ENCODE results near the gene CNGA4.

The CNGA4 gene, protein sequence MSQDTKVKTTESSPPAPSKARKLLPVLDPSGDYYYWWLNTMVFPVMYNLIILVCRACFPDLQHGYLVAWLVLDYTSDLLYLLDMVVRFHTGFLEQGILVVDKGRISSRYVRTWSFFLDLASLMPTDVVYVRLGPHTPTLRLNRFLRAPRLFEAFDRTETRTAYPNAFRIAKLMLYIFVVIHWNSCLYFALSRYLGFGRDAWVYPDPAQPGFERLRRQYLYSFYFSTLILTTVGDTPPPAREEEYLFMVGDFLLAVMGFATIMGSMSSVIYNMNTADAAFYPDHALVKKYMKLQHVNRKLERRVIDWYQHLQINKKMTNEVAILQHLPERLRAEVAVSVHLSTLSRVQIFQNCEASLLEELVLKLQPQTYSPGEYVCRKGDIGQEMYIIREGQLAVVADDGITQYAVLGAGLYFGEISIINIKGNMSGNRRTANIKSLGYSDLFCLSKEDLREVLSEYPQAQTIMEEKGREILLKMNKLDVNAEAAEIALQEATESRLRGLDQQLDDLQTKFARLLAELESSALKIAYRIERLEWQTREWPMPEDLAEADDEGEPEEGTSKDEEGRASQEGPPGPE

GRCh38 chr11:6238902-6239301, at the start of gene CNGA4:
Gene CNGA4, plus strand, starts transcription at chr11:6239089. Its CDS starts 118 bp downstream, at chr11:6239207.
- no peak for DNase-seq

GRCh38 chr11:6191742-6192141, 47.1 kb upstream of the CNGA4 start:
- peak; percentile 60 to 83 (median 82) for DNase-seq

GRCh38 chr11:6194065-6194581, 44.8 kb upstream of the CNGA4 start:
- peak; percentile 29 to 66 (median 47) for DNase-seq

DNA sequence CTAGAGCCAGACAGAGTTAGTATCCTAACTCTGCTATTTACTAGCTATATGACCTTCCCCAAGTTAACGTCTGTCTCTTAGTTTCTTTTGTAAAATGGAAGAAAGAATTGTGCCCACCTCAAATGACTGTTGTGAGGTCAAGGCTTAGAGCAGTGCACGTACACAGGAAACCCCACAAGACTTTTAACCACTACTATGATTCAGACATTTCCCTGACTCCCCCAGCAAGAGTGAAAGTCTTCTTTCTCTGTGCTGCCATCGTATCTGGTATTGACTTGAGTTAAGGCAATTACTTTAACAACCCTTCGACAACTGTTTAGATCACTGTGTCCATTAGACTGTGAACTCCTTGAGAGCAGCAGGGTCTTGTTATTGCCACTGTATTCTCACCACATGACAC, 42.5 kb upstream of the CNGA4 start:
- peak; percentile 38 to 73 (median 60) for DNase-seq

- DNase-seq, result no peak
Measured at GRCh38 chr11:6197466-6198200, 41.3 kb upstream of the CNGA4 start.

GRCh38 chr11:6199174-6199810, 39.6 kb upstream of the CNGA4 start, which contains the start of gene OR52W1:
Gene OR52W1, plus strand, starts transcription at chr11:6199224. Its CDS starts 0 bp downstream, at chr11:6199224.
- DNase-seq, result no peak

DNA sequence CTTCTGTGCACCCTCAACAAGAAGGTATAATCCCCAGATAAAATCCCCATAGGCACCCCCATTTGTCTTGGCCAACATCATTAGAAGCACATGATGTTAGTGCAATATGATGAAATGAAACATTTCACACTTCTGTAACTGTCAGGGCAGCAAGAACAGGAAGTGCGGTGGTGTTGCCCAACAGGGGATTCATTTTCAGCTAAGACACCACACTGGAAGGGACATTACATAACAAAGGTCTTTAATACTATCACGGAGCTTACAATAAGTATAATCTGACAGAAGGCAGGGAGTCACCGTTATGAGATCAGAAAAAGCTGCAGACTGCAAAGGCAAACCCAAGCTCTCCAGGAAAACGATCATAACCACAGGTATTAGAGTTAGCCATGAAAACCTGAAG, 37.9 kb upstream of the CNGA4 start:
- peak; percentile 91 to 97 (median 97) for DNase-seq

- peak; percentile 75 to 94 (median 92) for DNase-seq
Measured at GRCh38 chr11:6201481-6201880, 37.4 kb upstream of the CNGA4 start.

- no peak for DNase-seq
Measured at GRCh38 chr11:6202041-6202440, 36.8 kb upstream of the CNGA4 start.

- DNase-seq, result peak; percentile 47 to 52 (median 49)
Measured at GRCh38 chr11:6203327-6203726, 35.6 kb upstream of the CNGA4 start.

DNA sequence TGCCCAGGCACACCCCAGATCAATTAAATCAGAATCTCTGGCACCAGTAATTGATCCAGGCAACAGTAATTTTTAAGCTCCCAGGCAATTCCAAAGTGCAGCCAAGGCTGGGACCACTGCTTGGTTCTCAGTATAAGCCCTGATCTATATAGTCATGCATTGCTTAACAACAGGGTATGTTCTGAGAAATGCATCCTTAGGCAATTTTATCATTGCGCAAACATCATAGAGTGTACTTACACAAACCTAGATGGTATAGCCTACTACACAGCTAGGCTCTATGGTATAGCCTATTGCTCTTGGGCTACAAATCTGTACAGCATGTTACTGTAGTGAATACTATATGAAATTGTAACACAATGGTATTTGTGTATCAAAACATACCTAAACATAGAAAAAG, 34.2 kb upstream of the CNGA4 start:
- peak; percentile 67 to 88 (median 86) for DNase-seq

- no peak for DNase-seq
Measured at GRCh38 chr11:6205366-6205765, 33.5 kb upstream of the CNGA4 start, which contains the start of gene C11orf42. Gene C11orf42, plus strand, starts transcription at chr11:6205557. Its CDS starts 59 bp downstream, at chr11:6205616.

DNA sequence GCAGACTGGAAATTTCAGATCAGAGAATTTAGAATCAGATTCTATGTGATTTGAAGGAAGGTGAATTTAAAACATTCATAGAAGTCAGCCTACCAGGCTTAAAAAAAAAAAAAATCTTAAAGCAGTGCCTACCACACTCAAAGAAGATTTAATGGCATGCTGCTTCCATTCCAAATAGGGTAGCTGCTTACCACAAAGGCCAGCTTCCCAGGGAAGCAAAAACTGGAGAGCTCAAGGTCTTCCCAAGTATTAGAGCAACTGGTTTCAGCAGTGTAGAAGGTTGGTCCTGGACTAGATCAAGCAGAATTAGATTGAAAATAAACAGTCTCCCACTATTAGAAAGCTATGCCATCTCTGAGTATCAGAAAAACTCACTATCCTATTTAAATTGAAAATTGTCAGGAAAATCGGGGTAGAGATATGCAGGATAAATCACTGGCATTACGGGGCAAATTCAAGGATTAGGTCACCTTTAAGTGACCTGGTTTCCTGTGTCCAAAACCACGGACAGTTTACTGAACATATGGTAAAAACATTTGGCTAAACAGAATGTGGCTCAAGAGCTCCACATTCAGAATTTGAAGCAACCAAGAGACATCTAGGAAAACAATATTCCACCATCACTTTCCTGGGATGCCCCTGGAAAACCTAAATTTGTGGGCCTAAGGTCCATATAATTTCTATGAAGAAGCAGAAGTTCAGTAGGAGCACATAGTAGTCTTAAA, 32.3 kb upstream of the CNGA4 start:
- no peak for DNase-seq

DNA sequence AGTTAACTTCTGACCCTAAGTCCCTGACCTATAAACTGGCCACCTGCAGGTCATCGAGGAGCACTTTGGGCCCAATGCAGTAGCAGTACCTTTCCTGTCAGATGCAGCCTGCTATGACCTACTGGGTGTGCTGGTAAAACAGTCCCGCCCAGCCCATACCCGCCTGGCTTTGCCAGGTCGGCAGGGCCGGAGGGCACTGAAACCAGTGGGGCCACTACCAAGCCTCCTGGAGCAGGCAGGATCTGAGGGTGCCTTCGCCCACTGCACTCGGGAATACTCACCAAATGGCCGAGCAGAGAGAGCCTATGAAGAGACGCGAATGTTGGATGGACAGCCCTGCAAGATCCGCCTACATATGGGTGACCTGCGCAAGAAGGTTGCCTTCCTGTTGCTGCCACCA, 29.1 kb upstream of the CNGA4 start:
- DNase-seq, result no peak

DNA sequence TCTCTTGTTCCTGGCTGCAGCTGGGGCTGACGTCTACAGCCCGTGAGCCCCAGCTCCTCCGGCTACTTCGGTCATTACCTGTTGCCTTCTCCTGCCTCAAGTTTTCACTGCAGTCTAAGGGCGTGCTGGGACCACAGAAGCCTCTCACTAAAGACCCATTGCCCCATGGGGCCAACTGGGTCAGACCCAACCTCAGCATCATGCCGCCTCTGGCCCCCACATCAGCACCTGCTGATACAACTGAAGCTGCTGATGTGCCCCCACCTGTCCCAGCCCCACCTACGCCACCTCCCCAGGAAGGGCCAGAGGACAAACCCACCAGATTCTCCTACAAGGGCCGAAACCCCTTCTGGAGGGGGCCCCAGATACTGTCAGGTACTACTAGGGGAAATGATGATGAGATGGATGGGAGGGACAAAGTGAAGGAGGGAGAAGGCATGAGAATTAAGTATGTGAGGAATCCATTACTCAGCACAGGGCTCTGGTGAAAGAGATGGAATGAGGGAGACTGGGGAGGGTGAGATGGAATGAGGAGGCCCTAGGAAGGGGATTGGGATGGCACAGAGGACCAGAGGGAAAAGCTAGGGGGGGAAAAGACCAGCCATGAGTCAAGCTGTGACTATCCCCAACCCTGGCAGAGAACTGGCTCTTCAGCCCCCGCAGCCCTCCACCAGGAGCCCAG, 28.5 kb upstream of the CNGA4 start:
- no peak for DNase-seq

GRCh38 chr11:6214530-6214929, 24.4 kb upstream of the CNGA4 start:
- no peak for DNase-seq

DNA sequence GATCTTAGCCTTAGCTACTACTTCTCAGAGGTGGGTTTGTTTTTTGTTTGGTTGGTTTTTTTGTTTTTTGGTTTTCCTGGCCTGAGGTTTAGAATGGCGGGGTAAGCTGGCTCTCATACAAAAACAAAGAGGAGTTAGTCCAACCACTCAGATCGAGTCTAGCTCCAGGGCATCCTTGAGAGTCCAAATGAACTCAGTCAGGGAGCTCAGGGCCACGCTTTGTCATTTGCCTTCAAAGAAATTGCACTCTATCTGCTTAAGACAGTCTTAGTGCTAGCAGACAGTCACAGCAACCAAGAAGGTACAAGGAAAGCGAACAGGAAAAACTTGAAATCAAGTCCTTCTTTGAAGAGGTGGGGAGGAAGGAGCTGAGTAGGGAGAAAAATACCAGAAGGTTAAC, 22.4 kb upstream of the CNGA4 start:
- no peak for DNase-seq

DNA sequence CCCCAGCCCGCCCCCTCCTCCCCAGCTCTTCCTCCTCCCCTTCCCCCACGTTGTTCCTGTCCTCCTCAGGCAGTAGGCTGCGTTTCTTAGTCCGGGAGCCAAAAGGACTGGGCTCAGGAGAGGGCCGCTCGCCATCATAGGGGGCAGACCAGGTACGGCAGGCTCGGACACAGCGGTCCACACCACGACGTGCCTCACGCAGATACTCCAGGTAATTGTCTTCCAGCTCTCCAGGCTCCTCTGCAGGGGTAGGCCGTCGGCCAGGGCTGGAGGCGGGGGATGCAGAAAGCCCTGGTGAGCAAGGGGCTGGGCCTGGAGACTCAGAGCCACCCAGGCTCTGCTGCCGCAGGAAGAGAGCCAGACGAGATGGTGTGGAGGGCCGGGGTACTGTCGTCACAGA, 21.2 kb upstream of the CNGA4 start:
- no peak for DNase-seq

DNA sequence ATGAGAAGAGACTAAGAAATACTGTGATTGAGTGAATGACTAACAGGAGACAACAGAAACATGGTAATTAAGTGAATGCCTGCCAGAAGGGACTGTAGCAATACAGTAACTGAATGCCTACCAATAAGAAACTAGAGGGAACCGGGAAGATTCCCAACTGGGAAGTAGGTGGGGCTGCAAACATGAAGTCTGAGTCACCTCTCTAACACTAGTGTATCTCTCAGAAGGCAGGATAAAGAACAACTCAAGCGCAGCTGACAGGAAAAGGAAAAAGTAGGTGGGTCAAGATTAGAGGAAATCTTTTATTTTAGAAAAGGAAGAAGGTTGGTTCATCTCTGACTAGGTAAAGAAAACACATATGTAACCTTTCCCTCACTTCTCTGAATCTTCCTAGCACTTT, 19.5 kb upstream of the CNGA4 start:
- peak; percentile 78 to 87 (median 84) for DNase-seq

DNA sequence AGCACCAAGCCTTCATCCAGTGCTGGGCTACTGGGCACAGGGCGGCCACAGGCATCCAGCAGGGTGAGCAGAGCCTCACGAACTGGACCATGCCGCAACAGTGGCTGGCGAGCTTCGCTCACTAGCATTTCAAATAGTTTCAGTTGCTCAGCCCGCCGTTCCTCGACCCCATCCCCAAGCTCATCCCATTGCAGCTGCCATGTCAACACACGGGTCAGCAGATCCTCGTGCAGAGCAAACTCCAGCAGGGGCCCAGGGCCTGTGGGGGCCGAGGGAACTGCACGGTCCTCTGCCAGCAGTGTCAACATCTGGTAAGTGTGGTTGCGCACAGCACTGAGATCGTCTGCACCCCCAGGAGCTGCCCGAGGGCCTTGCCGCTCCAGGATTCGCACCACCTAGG, 15.0 kb upstream of the CNGA4 start:
- no peak for DNase-seq

- no peak for DNase-seq
Measured at GRCh38 chr11:6224421-6224820, 14.5 kb upstream of the CNGA4 start.

Measured in suppressor macrophage treated with lipopolysaccharide for 1 hour (primary cell).